HG02678 (cell line): ENCODE results near the gene RPS28.

ENCODE experiments used
- ATAC-seq: cut with Tn5 transposase; IDR thresholded peaks from one replicate; pipeline ENCODE4 v1.9.1; 2021; ENCODE audit warnings: mild to moderate bottlenecking, moderate library complexity; ENCODE audit not compliant: unreplicated experiment

The RPS28 gene

DNA sequence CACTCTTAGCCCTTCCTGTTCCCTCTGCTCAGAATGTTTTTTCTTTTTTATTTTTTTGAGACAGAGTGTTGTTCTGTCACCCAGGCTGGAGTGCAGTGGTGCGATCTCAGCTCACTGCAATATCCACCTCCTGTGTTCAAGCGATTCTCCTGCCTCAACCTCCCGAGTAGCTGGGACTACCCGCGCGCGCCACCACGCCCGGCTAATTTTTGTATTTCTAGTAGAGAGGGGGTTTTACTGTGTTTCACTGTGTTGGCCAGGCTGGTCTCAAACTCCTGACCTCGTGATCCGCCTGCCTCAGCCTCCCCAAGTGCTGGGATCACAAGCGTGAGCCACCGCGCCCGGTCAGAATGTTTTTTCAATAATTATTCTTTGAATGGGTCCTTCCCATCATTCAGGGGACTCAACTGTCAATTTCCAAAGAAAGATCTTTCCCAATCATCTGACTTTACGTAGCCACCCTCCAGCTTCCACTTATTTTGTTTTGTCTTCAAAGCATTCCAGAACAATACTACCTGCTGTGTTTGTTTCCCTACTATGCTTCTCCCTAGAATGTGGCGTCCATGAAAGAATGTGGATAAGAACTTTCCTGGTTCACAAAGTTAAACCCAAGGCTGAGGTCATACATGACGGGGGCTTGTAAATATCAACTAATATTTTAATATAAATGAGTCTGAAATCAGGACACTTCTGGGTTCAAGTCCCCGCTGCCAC, 1.3 kb upstream of the RPS28 start:
- no peak for ATAC-seq

DNA sequence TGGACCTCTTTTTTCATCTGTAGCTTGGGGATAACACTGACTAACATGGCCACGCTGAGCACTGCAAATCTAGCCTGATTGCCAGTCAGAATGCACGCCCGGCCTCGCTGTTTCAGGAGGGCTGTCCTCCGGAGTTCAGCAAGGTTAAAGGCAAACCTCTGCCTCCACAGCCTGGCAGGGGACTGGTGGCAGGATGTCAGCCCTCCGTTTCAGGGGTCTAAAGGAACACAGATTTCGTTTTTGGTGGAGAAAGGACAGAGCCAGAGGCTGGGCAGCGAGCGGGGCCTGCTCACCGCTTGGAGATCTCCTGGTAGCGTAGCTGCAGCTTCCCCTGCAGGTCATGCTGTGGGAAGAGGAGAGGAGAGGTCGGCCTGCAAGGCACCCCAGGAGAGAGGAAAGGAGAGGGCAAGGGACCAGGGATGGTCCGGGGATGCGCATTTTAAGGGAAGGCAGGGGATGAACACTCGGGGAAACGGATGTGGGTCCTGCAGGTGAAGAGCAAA, 681 bp upstream of the RPS28 start:
- peak; percentile 10 for ATAC-seq

DNA sequence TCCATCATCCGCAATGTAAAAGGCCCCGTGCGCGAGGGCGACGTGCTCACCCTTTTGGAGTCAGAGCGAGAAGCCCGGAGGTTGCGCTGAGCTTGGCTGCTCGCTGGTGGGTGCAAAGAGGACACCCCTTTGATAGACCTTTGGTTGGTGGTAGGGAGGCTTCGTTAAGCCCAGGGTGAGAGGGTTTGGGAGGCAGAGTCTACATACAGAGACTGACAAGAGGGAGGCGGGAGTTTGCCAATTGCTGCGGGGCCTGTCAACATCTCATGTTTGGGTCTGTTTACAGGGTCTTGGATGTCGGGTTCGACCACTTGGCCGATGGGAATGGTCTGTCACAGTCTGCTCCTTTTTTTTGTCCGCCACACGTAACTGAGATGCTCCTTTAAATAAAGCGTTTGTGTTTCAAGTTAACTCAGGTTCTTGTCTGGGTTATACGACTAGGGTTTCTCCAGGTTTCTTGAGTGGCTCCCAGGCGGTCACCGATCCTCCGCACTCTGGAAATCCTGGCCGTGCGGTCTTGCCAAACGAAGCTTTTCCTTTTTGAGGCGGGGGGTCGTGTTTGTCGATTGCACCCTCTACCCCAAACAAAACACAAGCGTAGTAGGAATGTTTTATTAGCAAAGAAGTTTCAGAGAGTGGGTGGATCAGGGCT, 816 bp downstream of the RPS28 start:
- no peak for ATAC-seq

GRCh38 chr19:8322638-8322997, 1.3 kb downstream of the RPS28 start:
- no peak for ATAC-seq

GRCh38 chr19:8323781-8324185, 2.5 kb downstream of the RPS28 start:
- no peak for ATAC-seq

DNA sequence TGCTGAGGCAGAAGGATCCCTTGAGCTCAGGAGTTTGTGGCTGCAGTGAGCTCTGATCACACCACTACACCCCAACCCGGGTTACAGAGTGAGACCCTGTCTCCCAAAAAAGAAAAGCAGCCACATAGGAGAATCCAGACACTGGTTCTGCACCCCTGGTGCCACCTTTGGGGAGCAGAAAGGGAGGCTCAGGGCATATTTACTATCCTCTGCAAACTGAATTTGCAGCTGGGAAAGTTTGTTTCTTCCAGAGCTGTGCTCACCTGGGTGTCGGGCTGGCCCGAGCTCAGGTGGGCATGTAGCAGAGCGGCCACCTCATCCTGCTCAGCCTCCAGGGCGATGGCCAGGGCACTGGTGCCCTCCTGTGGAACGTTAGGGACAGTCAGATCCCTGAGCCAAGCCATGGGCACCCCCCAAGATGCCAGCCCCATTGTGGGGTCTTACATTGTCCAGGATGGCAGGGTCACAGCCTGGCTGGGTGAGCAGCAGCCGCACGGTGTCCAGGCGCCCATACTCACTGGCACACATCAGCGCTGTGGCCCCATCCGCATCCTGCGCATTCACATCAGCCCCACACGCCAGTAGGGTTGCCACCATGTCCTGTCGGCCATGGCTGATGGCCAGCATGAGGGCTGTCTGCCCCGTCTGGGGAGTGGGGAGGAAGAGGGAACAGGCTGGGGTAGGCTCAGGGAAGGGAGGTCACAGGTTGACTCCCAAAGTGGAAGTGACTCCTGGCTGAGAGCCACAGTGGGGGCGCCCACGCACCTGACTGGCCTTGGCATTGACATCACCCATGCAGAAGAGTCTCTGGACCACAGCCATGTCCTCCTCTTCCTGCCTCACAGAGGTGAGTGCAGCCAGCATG, 3.1 kb downstream of the RPS28 start:
- ATAC-seq = no peak

GRCh38 chr19:8325454-8325853, 4.2 kb downstream of the RPS28 start:
- ATAC-seq = no peak

DNA sequence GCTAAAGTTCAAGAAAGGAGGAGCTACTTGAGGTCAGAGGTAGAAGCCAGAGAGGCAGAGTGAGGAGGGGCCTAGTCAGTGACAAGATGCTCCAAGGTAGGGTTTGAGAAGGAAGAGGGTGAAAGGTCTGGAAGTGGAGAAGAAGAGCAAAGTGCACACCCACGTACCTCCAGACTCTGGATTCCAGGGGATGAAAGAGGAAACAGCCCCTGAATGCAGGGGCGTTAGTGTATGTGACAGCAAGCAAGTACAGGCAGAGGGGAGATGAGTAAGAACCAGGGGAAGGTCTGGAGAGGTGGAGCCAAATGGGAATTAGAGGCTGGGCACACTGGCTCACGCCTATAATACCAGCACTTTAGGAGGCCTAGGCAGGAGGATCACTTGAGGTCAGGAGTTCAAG, 8.7 kb downstream of the RPS28 start:
- ATAC-seq = no peak

DNA sequence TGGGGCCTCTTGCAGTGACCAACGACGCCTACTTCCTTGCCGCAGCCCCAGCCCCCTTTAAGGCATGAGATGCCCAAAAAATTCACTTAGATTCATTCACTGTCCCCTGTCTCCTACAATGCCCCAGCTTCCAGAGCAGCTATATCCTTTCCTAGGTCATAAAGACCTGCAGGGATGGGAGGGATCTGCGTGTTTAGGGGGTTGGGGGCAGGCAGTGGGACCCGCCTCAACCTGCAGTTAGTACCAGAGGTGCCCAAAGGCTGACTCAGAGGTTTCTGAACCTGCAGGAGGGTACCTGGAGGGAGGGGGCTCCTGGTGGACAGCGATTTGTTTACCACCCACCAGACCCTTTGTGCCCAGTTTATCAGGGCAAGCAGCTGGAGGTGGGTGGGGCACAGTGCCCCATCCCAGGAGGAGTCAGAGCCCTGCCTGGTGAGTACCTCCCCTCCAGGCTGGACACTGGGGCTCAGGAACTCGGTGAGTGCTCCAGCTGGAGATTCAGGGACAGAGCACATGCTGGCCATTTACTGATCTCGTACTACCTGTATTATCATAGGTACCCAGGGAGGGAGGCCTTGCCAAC, 10.1 kb downstream of the RPS28 start:
- no peak for ATAC-seq

DNA sequence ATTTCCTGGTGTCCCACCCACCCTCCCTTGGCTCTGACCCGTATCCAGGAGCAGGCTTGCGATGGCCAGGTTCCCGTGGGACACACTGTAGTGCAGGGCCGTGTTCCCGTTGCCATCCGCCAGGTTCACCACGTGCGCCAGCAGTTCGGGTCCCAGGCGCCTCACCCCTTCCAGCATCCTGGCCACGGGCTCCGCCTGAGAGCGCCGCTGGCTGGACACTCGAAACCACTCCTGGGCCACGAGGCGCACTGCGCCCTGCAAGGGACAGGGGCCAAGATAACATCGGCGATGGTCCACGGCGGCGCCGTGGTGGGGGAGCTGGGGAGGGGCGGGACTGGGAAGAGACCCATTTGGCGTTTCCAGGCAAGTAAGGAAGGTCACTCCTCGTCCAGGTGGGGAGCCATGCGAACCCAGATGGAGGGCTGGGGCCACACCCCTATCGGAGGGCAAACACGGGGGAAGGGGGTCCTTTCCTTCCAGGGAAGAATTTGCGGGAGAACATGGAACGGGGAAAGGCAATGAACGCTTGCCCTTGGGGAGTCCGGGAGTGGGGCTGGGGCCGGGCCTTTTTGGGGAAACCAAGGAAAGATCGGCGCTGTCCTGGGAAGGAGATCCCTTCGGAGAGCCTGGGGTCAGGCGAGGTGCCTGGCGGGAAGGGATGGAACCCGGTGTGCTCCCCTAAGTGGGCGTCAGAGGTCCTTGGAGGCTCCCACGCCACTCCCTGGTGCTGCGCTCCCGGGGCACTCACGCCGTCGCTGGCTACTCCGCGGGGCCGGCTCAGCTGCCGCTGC, 11.9 kb downstream of the RPS28 start:
- ATAC-seq = no peak

DNA sequence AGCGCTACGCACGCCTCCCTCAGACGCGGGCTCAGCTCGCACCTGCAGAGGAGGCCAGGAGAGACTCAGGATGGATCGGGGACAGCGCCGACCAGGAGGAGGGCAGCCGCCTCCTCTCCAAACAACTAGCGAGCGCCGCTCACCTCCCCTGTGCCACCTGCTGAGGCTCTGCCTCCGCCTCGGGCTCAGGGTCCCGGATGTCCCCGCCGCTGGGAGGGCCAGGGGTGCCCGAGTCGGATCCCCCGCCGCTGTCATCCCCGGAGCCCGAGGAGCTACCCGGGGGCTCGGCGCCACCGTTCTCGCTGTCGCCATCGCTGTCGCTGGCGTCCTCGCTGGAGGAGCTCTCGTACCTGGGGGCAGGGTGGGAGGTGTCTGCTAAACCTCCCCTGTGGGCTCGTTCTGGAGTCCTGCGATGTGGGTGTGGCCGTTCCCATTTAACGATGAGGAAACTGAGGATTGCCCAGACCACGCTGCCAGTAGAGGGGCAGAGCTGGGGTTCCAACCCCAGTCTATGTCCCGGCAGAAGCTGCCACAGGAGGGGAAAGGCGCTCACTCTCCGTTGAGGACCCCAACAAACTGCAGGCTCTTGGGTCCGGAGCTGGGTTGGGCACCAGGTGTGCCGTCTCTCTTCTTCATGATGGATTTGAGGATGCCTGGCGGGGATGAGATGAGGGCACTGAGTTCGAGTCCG, 12.6 kb downstream of the RPS28 start:
- no peak for ATAC-seq

- no peak for ATAC-seq
Measured at GRCh38 chr19:8334458-8335342, 13.4 kb downstream of the RPS28 start.

GRCh38 chr19:8335343-8336071, 14.2 kb downstream of the RPS28 start:
- ATAC-seq = no peak

- ATAC-seq = no peak
Measured at GRCh38 chr19:8336072-8336569, 14.8 kb downstream of the RPS28 start.

- no peak for ATAC-seq
Measured at GRCh38 chr19:8336660-8337059, 15.4 kb downstream of the RPS28 start.

GRCh38 chr19:8337728-8338127, 16.4 kb downstream of the RPS28 start:
- ATAC-seq = no peak

DNA sequence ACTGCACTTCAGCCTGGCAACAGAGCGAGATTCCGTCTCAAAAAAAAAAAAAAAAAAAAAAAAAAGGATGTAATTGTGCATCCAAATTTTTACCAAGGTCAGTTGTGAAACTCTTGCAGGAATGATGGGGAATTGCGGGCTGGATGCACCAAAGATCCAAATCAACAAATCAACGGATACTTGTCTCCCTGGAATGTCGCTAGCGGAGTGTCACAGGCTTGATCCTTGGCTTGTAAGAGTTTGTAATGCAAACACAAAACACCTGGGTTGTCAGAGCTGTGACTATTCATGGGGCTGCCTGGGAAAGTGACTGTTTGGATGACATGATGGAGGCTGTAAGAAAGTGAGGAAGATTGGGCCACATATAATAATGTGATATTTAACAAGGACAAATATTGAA, 17.5 kb downstream of the RPS28 start:
- no peak for ATAC-seq
